Erythroblast (primary cell): ENCODE data around the gene RPL10.

ENCODE experiments used
- GATA1 ChIP-seq: IDR thresholded peaks from 2 replicates; pipeline ENCODE4 v1.6.1; 2011; ENCODE audit warnings: low read depth, mild to moderate bottlenecking, control low read depth, low read length, moderate library complexity
- POLR2A ChIP-seq: IDR thresholded peaks from 2 replicates; pipeline ENCODE4 v1.6.1; 2011; ENCODE audit warnings: mild to moderate bottlenecking, low read length

GRCh38 chrX:154434394-154435168 is 36.4 kb downstream of the RPL10 start:
- no peak for TF ChIP-seq POLR2A
- TF ChIP-seq GATA1, result no peak
